Trophoblast cell (in vitro differentiated cells and primary cell): ENCODE data around the gene MSRB3.

Experiments
- DNase-seq, 2 donors: peaks; one replicate each; pipeline ENCODE4 v3.0.0-alpha.2; 2016
- H2AFZ ChIP-seq: 2 replicates; pipeline ENCODE4 v1.6.1; 2013; ENCODE audit warnings: low read length, moderate library complexity, mild to moderate bottlenecking; ENCODE audit not compliant: insufficient read depth, poor library complexity
- H2AK5ac ChIP-seq: 2 replicates; pipeline ENCODE4 v1.6.1; 2013; ENCODE audit warnings: mild to moderate bottlenecking, low read length
- H2BK120ac ChIP-seq: 2 replicates; pipeline ENCODE4 v1.6.1; 2013; ENCODE audit warnings: low read length, mild to moderate bottlenecking, moderate library complexity; ENCODE audit not compliant: insufficient read depth, poor library complexity
- H2BK12ac ChIP-seq: 2 replicates; pipeline ENCODE4 v1.6.1; 2013; ENCODE audit warnings: mild to moderate bottlenecking, low read length, moderate library complexity
- H2BK5ac ChIP-seq: 2 replicates; pipeline ENCODE4 v1.6.1; 2013; ENCODE audit warnings: low read length, low read depth, moderate library complexity, mild to moderate bottlenecking; ENCODE audit not compliant: poor library complexity
- H3K14ac ChIP-seq: 2 replicates; pipeline ENCODE4 v1.6.1; 2013; ENCODE audit warnings: mild to moderate bottlenecking, low read length
- H3K18ac ChIP-seq: 2 replicates; pipeline ENCODE4 v1.6.1; 2013; ENCODE audit warnings: mild to moderate bottlenecking, low read length
- H3K23ac ChIP-seq: 2 replicates; pipeline ENCODE4 v1.6.1; 2013; ENCODE audit warnings: low read length
- H3K27ac ChIP-seq: 2 replicates; pipeline ENCODE4 v1.5.1; 2013; ENCODE audit warnings: low read depth, mild to moderate bottlenecking, inconsistent platforms, low read length, moderate library complexity
- H3K27me3 ChIP-seq: 2 replicates; pipeline ENCODE4 v1.6.1; 2013; ENCODE audit warnings: inconsistent platforms, mild to moderate bottlenecking, low read length, moderate library complexity; ENCODE audit not compliant: insufficient read depth
- H3K36me3 ChIP-seq, 2 experiments: 1 replicate in 1 of 2; 2 replicates in 1 of 2; pipeline ENCODE4 v1.6.1; 2013; ENCODE audit warnings: low read length in 2 of 2, mild to moderate bottlenecking in 2 of 2, moderate library complexity in 1 of 2; ENCODE audit not compliant: insufficient read depth in 2 of 2, control insufficient read depth in 1 of 2
- H3K4ac ChIP-seq: 2 replicates; pipeline ENCODE4 v1.6.1; 2013; ENCODE audit warnings: low read depth, mild to moderate bottlenecking, low read length, moderate library complexity
- H3K4me1 ChIP-seq, 2 experiments: 1 replicate in 1 of 2; 2 replicates in 1 of 2; pipeline ENCODE4 v1.6.1; 2013; ENCODE audit warnings: low read length in 2 of 2, mild to moderate bottlenecking in 2 of 2, moderate library complexity in 1 of 2; ENCODE audit not compliant: insufficient read depth in 2 of 2, control insufficient read depth in 1 of 2
- H3K4me2 ChIP-seq: 2 replicates; pipeline ENCODE4 v1.6.1; 2013; ENCODE audit warnings: inconsistent platforms, mild to moderate bottlenecking, low read length, moderate library complexity
- H3K4me3 ChIP-seq: 2 replicates; pipeline ENCODE4 v1.5.1; 2013; ENCODE audit warnings: mild to moderate bottlenecking, low read depth, low read length, inconsistent platforms
- H3K79me1 ChIP-seq: one replicate; pipeline ENCODE4 v1.6.1; 2013; ENCODE audit warnings: low read length
- H3K79me2 ChIP-seq: 2 replicates; pipeline ENCODE4 v1.6.1; 2013; ENCODE audit warnings: low read length, mild to moderate bottlenecking; ENCODE audit not compliant: control insufficient read depth, insufficient read depth, poor library complexity
- H3K9ac ChIP-seq: 2 replicates; pipeline ENCODE4 v1.6.1; 2013; ENCODE audit warnings: mild to moderate bottlenecking, low read length
- H3K9me3 ChIP-seq: 2 replicates; pipeline ENCODE4 v1.6.1; 2013; ENCODE audit warnings: low read depth, mild to moderate bottlenecking, control low read depth, inconsistent platforms, low read length; ENCODE audit not compliant: insufficient read depth
- H4K12ac ChIP-seq: 2 replicates; pipeline ENCODE4 v1.6.1; 2013; ENCODE audit warnings: low read depth, mild to moderate bottlenecking, low read length, moderate library complexity
- H4K8ac ChIP-seq: 2 replicates; pipeline ENCODE4 v1.6.1; 2013; ENCODE audit warnings: low read depth, mild to moderate bottlenecking, low read length, moderate library complexity
- H4K91ac ChIP-seq: one replicate; pipeline ENCODE4 v1.6.1; 2013; ENCODE audit warnings: low read depth, mild to moderate bottlenecking, low read length, moderate library complexity
- WGBS: extraction: QIAGEN DNeasy Blood & Tissue Kit; methylation state at CpG from one replicate; pipeline ENCODE4 v1.1.7; 2013; ENCODE audit warnings: missing lambda C conversion rate; ENCODE audit not compliant: insufficient read length, insufficient coverage; ENCODE audit errors: extremely low coverage; 5-methylcytosine and 5-hydroxymethylcytosine counted together

The MSRB3 gene

DNA sequence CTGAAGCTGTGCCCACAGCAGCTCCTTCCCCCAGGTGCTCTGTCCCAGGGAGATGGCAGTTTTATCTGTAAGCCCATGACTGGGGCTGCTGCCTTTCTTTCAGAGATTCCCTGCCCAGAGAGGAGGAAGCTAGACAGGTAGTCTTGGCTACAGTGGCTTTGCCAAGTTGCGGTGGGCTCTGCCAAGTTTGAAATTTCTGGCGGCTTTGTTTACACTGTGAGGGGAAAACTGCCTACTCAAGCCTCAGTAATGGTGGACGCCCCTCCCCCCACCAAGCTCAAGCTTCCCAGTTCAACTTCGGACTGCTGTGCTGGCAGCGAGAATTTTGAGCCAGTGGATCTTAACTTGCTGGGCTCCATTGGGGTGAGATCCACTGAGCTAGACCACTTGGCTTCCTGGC lies 124.7 kb downstream of the MSRB3 start:
- peaks cover 2% of the 10 kb centered on the region for H3K9me3 ChIP-seq
- no peak overlapping the region for H4K12ac ChIP-seq
- no peak overlapping the region for H4K8ac ChIP-seq
- H2BK12ac ChIP-seq: no peak overlapping the region
- H3K4me2 ChIP-seq: no peak overlapping the region
- H3K23ac ChIP-seq: no peak overlapping the region
- no peak overlapping the region for H2BK5ac ChIP-seq
- no peak overlapping the region for H3K14ac ChIP-seq
- no peak overlapping the region for H3K9ac ChIP-seq
- no peak for DNase-seq
- no peak overlapping the region for H2BK120ac ChIP-seq
- H3K79me2 ChIP-seq: no peaks in the 10 kb centered on the region
- H3K79me1 ChIP-seq: no peaks in the 10 kb centered on the region
- no peak overlapping the region for H2AK5ac ChIP-seq
- H4K91ac ChIP-seq: no peak overlapping the region
- no peak overlapping the region for H3K4me3 ChIP-seq
- WGBS: no CpG with 5 or more reads among the region's 5 CpGs
- H3K18ac ChIP-seq: no peak overlapping the region
- H2AFZ ChIP-seq: no peak overlapping the region
- H3K27me3 ChIP-seq: no peaks in the 10 kb centered on the region
- H3K4me1 ChIP-seq: no peaks in the 10 kb centered on the region
- peaks cover 2% of the 10 kb centered on the region in 2 experiments for H3K36me3 ChIP-seq
- no peak overlapping the region for H3K4ac ChIP-seq
- H3K27ac ChIP-seq: no peak overlapping the region

DNA sequence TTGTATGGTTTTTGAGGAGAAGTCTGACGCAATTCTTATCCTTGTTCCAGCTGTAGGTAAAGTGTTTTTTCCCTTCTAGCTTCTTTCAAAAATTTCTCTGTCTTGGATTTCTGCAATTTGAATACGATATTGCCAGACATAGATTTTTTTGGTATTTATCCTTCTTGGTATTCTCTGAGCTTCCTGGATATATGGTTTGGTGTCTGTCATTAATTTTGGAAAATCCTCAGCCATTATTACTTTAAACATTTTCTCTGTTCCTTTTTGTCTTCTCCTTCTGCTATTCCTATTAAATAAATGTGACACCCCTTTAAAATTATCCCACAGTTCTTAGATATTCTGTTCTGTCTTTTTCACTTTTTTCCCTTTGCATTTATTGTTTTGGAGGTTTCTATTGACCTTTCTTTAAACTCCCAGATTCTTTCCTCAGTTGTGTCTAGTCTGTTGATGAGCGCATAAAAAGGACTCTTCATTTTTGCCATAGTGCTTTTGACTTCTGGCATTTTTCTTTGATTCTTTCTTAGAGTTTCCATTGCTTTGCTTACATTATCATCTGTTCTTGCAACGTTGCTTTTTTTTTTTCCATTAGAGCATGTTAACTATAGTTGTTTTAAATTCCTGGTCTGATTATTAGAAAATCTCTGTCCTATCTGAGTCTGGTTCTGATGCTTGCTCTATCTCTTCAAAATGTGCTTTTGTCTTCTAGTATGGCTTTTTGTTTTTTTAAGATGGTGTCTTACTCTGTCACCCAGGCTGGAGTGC lies 129.1 kb downstream of the MSRB3 start:
- Histone ChIP-seq H3K36me3 (peaks cover 2% of the 10 kb centered on the region in 2 experiments), H4K91ac (no peak overlapping the region), H3K27me3 (no peaks in the 10 kb centered on the region), H3K4me3 (no peak overlapping the region), H3K18ac (no peak overlapping the region), H2AFZ (no peak overlapping the region), H4K8ac (no peak overlapping the region), H4K12ac (no peak overlapping the region), H3K79me1 (no peaks in the 10 kb centered on the region), H3K14ac (no peak overlapping the region), H3K9ac (no peak overlapping the region), H3K79me2 (no peaks in the 10 kb centered on the region), H2AK5ac (no peak overlapping the region), H2BK5ac (no peak overlapping the region), H3K4me2 (no peak overlapping the region), H3K4ac (no peak overlapping the region), H3K27ac (no peak overlapping the region), H3K4me1 (peaks cover 0 to 2% of the 10 kb centered on the region in 2 experiments), H2BK120ac (no peak overlapping the region), H3K23ac (no peak overlapping the region), H2BK12ac (no peak overlapping the region), H3K9me3 (peaks cover 2% of the 10 kb centered on the region)
- WGBS: no CpG with 5 or more reads among the region's 4 CpGs
- no peak for DNase-seq

DNA sequence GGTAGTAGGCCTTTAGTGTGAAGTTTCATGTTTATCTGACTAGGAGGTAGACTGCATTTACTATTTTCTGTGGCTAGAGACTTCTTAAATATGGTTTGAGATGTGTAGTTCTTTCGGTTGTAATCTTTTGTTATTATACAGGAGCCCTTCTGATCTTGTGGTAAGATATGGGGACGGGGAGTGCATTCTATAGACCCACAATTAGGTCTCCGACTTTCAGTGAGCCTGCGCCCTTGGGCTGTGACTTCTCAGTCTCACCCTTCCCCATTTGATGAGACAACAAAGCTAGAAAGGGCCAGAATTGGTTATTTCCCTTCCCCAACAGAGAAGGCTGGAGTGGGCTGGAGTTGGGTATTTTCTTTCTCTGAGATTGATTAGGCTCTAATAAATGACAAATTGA lies 130.0 kb downstream of the MSRB3 start:
- H3K4ac ChIP-seq: no peak overlapping the region
- H4K8ac ChIP-seq: no peak overlapping the region
- no peak overlapping the region for H3K18ac ChIP-seq
- H2BK5ac ChIP-seq: no peak overlapping the region
- no CpG with 5 or more reads among the region's 4 CpGs for WGBS
- no peak overlapping the region for H3K4me2 ChIP-seq
- no peak overlapping the region for H3K4me3 ChIP-seq
- no peak overlapping the region for H3K27ac ChIP-seq
- H3K9ac ChIP-seq: no peak overlapping the region
- H2AFZ ChIP-seq: no peak overlapping the region
- peaks cover 2% of the 10 kb centered on the region for H3K9me3 ChIP-seq
- H2BK12ac ChIP-seq: no peak overlapping the region
- H2AK5ac ChIP-seq: no peak overlapping the region
- no peak overlapping the region for H4K91ac ChIP-seq
- H4K12ac ChIP-seq: no peak overlapping the region
- no peaks in the 10 kb centered on the region for H3K79me2 ChIP-seq
- DNase-seq: no peak
- no peaks in the 10 kb centered on the region for H3K27me3 ChIP-seq
- H3K36me3 ChIP-seq: no peaks in the 10 kb centered on the region
- H3K4me1 ChIP-seq: peaks cover 0 to 2% of the 10 kb centered on the region in 2 experiments
- no peak overlapping the region for H3K23ac ChIP-seq
- H3K79me1 ChIP-seq: no peaks in the 10 kb centered on the region
- H2BK120ac ChIP-seq: no peak overlapping the region
- H3K14ac ChIP-seq: no peak overlapping the region

DNA sequence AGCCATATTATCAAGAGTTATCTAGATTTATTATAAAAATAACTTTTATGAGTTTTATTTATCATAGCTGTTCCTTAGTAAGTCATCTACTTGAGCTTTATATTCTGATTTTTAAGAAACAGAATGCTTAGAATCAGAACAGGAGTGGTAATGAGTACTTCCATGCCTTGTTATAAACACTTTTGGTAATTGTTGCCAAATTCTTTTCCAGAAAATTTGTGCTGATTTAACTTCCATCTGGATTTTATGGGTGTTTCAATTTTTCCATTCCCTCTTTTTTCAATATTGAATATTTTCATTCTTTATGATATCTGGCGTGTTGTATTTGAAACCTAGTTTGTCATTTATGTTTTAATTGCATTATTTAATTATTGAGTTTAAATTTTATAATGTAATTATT lies 131.2 kb downstream of the MSRB3 start:
- no peaks in the 10 kb centered on the region for H3K79me1 ChIP-seq
- no peaks in the 10 kb centered on the region for H3K27me3 ChIP-seq
- H3K79me2 ChIP-seq: no peaks in the 10 kb centered on the region
- no peak overlapping the region for H3K27ac ChIP-seq
- WGBS: no CpG with 5 or more reads among the region's 1 CpG
- no peak overlapping the region for H2BK12ac ChIP-seq
- no peaks in the 10 kb centered on the region for H3K36me3 ChIP-seq
- H3K4ac ChIP-seq: no peak overlapping the region
- no peak overlapping the region for H4K91ac ChIP-seq
- H2AK5ac ChIP-seq: no peak overlapping the region
- no peak overlapping the region for H4K8ac ChIP-seq
- no peak for DNase-seq
- no peak overlapping the region for H4K12ac ChIP-seq
- no peaks in the 10 kb centered on the region for H3K9me3 ChIP-seq
- H2BK120ac ChIP-seq: no peak overlapping the region
- no peak overlapping the region for H3K9ac ChIP-seq
- no peak overlapping the region for H3K18ac ChIP-seq
- no peak overlapping the region for H3K4me3 ChIP-seq
- H2BK5ac ChIP-seq: no peak overlapping the region
- H2AFZ ChIP-seq: no peak overlapping the region
- H3K23ac ChIP-seq: no peak overlapping the region
- H3K4me1 ChIP-seq: peaks cover 0 to 2% of the 10 kb centered on the region in 2 experiments
- no peak overlapping the region for H3K14ac ChIP-seq
- no peak overlapping the region for H3K4me2 ChIP-seq
